HL-60 (cell line): Measurements from ENCODE around the gene SUPT5H.

Source experiments
- CTCF ChIP-seq: IDR thresholded peaks from one replicate; pipeline ENCODE4 v1.5.1; 2011; ENCODE audit warnings: low read length, control low read depth, inconsistent platforms; ENCODE audit not compliant: insufficient read depth
- REST ChIP-seq: IDR thresholded peaks from 2 replicates; pipeline ENCODE4 v1.6.1; 2012; ENCODE audit warnings: low read depth; ENCODE audit not compliant: insufficient replicate concordance

- TF ChIP-seq REST (no peak), CTCF (no peak)
Measured at GRCh38 chr19:39499932-39500331, 54.5 kb downstream of the SUPT5H start.
